HG03139 (cell line): ENCODE measurements around the gene ARHGEF4.
"Not testable (repeated sequence)": the region's sequence is repeated elsewhere in the genome, so short reads cannot be mapped to it uniquely, and the experiment has no call there.

Source experiments
- ATAC-seq: cut with Tn5 transposase; IDR thresholded peaks from one replicate; pipeline ENCODE4 v1.9.1; 2021; ENCODE audit not compliant: unreplicated experiment

Gene ARHGEF4

GRCh38 chr2:130882111-130882690, 45.5 kb downstream of the ARHGEF4 start:
- no peak for ATAC-seq

GRCh38 chr2:130882991-130883390, 46.3 kb downstream of the ARHGEF4 start:
- no peak for ATAC-seq

GRCh38 chr2:130883496-130883895, 46.8 kb downstream of the ARHGEF4 start:
- no peak for ATAC-seq

- ATAC-seq: no peak
Measured at GRCh38 chr2:130884013-130884412, 47.3 kb downstream of the ARHGEF4 start.

GRCh38 chr2:130884503-130884902, 47.8 kb downstream of the ARHGEF4 start:
- no peak for ATAC-seq

GRCh38 chr2:130887643-130888042, 50.9 kb downstream of the ARHGEF4 start:
- ATAC-seq: no peak

- no peak for ATAC-seq
Measured at GRCh38 chr2:130890941-130891669, 54.4 kb downstream of the ARHGEF4 start.

- no peak for ATAC-seq
Measured at GRCh38 chr2:130891966-130892365, 55.3 kb downstream of the ARHGEF4 start.

GRCh38 chr2:130892793-130893785, 56.4 kb downstream of the ARHGEF4 start:
- no peak for ATAC-seq

GRCh38 chr2:130894326-130894942, 57.7 kb downstream of the ARHGEF4 start:
- ATAC-seq: no peak

- no peak for ATAC-seq
Measured at GRCh38 chr2:130896813-130897212, 60.1 kb downstream of the ARHGEF4 start.

- ATAC-seq: no peak
Measured at GRCh38 chr2:130898553-130898952, 61.8 kb downstream of the ARHGEF4 start.

- no peak for ATAC-seq
Measured at GRCh38 chr2:130899306-130899705, 62.6 kb downstream of the ARHGEF4 start.

- no peak for ATAC-seq
Measured at GRCh38 chr2:130901061-130901460, 64.3 kb downstream of the ARHGEF4 start.

- ATAC-seq: not testable (repeated sequence)
Measured at GRCh38 chr2:130901626-130902025, 64.9 kb downstream of the ARHGEF4 start.

- no peak for ATAC-seq
Measured at GRCh38 chr2:130908832-130909231, 72.1 kb downstream of the ARHGEF4 start.

- no peak for ATAC-seq
Measured at GRCh38 chr2:130910931-130911330, 74.2 kb downstream of the ARHGEF4 start.

- no peak for ATAC-seq
Measured at GRCh38 chr2:130911482-130911881, 74.8 kb downstream of the ARHGEF4 start.

- no peak for ATAC-seq
Measured at GRCh38 chr2:130911996-130912395, 75.3 kb downstream of the ARHGEF4 start.

GRCh38 chr2:130912471-130912870, 75.8 kb downstream of the ARHGEF4 start:
- no peak for ATAC-seq

GRCh38 chr2:130913891-130914290, 77.2 kb downstream of the ARHGEF4 start:
- ATAC-seq: no peak
